NCI-H510A (cell line): ENCODE data around the gene CBLC.
A peak's percentile ranks its signal among the peaks of the same experiment; 100 is the strongest.

Experiments
- DNase-seq: peaks from one replicate; lab custom pipeline; 2025; lab: John Stamatoyannopoulos, UW

CBLC gene, protein sequence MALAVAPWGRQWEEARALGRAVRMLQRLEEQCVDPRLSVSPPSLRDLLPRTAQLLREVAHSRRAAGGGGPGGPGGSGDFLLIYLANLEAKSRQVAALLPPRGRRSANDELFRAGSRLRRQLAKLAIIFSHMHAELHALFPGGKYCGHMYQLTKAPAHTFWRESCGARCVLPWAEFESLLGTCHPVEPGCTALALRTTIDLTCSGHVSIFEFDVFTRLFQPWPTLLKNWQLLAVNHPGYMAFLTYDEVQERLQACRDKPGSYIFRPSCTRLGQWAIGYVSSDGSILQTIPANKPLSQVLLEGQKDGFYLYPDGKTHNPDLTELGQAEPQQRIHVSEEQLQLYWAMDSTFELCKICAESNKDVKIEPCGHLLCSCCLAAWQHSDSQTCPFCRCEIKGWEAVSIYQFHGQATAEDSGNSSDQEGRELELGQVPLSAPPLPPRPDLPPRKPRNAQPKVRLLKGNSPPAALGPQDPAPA

DNA sequence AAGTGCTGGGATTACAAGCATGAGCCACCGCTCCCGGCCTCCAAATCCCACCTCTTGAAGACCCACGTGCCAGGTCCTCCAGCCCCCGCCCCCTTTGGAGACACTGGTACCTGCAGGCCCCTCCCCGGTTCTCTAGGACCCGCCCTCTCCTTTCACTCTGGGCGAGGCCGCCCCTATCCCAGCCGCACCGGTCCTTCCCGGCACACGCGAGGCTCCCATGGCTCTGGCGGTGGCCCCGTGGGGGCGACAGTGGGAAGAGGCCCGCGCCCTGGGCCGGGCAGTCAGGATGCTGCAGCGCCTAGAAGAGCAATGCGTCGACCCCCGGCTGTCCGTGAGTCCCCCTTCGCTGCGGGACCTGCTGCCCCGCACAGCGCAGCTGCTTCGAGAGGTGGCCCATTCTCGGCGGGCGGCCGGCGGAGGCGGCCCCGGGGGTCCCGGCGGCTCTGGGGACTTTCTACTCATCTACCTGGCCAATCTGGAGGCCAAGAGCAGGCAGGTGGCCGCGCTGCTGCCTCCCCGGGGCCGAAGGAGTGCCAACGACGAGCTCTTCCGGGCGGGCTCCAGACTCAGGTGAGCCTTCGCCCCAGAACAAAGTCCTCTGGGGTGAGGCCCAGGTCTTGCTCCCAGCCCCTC is at the start of gene CBLC:
Gene CBLC (plus strand): TSS at position 176 of the 633 bp plus-strand sequence. CDS start 42 bp downstream, at position 218.
- DNase-seq, result peak; percentile 27

GRCh38 chr19:44728178-44728577 is 49.5 kb upstream of the CBLC start:
- no peak for DNase-seq

- no peak for DNase-seq
These were observed 48.1 kb upstream of the CBLC start for GRCh38 chr19:44729516-44730033.

DNA sequence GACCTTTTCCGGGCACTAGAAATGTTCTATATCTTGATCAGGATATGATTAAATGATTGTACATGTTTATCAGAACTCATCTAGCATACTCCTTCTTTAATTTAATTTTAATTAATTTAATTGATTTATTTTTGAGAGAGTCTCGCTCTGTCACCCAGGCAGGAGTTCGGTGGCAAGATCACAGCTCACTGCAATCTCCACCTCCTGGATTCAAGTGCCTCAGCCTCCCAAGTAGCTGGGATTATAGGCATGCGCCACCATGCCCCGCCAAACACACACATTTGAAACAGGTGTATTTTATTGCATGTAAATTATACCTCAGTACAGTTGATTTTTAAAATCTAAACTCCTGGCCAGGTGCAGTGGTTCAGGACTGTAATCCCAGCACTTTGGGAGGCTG is 46.6 kb upstream of the CBLC start:
- no peak for DNase-seq

- DNase-seq, result no peak
These were observed 46.1 kb upstream of the CBLC start for GRCh38 chr19:44731622-44732021.

DNA sequence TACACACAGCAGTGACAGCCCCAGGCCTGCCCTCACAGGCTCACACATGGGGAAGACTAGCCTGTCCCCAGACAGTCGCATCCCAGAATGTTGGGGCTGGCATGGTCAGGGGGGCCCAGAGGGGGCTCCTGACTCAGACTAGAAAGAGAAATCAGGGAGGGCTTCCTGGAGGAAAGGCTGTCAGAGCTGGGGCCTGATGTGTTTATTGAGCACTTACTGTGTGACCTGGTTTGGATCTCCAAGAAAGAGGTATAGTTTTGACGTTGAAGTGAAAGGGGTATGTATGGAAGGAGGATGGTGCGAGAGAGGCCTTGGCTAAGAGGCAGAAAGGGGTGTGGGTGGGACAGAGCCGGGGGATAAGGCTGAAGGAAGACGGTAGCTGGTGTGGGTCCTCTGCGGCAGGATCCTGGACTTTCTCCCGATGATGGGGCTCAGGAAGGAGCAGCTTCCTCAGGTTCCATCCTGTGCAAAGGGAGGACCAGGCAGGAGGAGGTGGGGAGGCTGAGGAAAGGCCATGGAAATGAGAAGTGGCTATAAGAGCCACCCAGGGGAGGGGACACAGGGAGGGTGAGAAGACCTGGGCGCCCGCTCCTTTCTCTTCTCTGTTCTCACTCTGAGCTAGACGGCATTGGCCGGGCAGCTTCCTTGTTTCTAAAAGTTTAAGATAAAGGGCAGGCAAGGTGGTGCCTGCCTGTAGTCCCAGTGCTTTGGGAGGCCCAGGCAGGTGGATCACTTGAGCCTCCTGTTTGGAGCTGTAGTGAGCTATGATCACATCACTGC is 45.3 kb upstream of the CBLC start:
- no peak for DNase-seq

GRCh38 chr19:44734357-44734756 is 43.3 kb upstream of the CBLC start:
- no peak for DNase-seq

DNA sequence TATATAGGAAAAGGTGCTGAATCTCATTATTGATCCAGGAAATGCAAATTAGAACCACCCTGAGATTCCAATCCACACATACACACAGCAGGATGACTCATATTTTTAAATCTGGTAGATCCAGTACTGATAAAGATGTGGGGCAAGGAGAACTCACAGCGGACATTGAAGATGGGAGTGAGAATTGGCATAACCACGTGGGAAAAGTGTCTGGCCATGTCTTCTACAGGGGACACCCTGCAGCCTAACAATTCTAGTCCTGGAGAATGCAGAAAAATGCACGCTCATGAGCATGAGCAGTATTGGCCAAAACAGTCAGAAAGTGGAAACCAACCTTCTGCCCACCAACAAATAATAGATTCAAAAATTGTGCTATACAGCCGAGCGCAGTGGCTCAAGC is 42.7 kb upstream of the CBLC start:
- DNase-seq, result no peak

DNA sequence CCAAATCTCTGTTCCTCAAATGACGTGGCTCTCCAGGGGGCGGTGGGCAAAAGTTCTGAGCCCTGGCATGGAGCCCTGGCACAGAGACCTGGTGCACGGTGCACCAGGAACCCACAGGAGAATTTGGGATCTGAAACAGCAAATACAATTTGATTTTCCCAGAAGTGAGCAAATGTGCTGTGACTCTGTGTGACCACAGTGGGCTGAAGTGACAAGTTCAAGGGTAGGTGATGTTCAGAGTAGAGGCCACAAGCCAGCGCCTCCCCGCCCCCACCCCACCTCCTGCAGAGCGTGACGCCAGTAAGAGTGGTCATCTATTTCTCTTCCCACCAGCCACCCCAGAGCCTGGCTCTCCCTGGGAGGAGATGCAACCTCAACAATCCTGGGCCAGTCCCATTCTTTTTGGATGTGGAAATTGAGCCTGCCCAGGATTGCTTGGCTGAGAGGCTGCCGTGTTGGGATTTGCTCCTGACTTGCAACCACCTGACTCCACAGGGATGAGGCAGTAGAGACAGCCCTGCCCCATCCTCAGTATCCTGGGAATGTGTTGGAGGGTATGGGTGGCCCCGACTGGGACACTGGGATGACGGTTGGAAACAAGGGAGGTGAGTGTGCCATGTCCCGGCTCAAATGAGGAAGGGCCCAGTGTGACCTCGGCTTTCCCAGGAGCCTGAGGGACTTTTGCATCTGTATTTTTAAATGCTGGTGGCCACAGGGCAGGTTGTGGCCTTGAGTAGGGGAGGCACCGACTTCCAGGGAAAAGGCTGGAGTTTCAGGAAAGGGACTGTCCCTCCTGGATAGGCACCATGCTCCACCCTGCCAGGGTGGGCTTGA is 40.2 kb upstream of the CBLC start:
- no peak for DNase-seq

DNA sequence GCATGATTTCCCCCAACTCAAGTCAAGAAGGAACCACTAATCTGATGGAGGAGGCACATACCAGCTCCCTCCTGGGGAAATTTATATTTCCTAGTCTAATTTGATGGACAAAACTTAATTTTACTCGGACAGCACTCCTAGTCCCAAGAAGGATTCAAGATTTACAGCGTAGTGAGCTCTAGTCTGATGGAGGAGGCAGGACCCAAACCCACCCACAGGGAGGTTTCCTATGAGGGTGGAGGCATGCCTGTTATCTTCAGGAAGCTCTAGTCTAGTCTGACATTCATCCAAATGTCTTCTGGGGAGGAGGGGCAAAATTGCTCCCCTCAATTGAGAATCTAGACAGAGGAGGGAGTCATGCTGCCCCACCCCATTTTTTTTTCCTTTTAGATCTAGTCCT is 39.6 kb upstream of the CBLC start:
- no peak for DNase-seq

GRCh38 chr19:44738603-44739558 is 38.8 kb upstream of the CBLC start:
- no peak for DNase-seq

GRCh38 chr19:44740351-44740824 is 37.3 kb upstream of the CBLC start:
- DNase-seq, result no peak

GRCh38 chr19:44741258-44741731 is 36.4 kb upstream of the CBLC start:
- no peak for DNase-seq

DNA sequence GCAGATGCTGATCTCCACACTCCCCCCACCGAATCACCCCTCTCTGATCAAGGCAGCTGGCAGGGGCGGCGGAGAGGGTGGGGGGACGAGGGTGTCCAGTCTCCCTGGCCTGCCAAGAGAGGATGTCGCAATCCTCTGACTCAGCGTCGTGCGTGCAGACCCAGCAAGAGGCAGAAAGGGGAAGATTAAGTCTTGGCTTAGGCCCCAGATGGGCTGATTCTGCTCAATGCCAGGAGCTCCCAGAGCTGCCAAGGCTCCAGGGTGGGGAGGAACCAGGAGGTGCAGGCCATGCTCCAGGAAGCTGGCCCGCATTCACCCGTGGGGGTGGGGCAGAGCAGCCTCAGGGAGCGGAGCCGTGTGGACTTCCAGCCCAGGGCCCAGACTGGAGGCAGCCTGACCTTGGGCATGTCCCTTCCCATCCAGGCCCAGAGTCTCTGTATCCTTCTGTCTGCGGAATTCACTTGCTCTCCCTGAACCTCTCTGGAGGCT is 35.8 kb upstream of the CBLC start:
- peak; percentile 42 for DNase-seq

- no peak for DNase-seq
These were observed 35.2 kb upstream of the CBLC start for GRCh38 chr19:44742330-44743061.

GRCh38 chr19:44744871-44745332 is 32.8 kb upstream of the CBLC start:
- no peak for DNase-seq

GRCh38 chr19:44745341-44745831 is 32.3 kb upstream of the CBLC start:
- DNase-seq, result peak; percentile 24

DNA sequence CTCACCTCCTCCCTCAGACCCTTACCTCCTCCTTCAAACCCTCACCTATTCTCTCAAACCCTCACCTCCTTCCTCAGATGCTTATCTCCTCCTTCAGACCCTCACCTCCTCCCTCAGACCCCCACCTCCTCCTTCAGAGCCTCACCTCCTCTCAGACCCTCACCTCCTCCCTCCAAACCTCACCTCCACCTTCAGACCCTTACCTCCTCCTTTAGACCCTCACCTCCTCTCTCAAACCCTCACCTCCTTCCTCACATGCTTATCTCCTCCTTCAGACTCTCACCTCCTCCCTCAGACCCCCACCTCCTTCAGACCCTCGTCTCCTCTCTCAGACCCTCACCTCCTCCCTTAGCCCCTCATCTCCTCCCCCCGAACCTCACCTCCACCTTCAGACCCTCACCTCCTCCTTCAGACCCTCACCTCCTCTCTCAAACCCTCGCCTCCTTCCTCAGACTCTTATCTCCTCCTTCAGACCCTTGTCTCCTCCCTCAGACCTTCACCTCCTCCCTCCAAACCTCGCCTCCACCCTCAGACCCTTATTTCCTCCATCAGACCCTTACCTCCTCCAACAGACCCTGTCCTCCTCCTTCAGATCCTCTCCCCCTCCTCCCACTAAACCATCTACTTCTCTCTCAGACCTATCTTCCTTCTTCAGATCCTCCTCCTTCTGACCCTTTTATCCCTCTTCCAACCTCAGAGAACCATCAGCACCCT is 31.6 kb upstream of the CBLC start:
- DNase-seq, result no peak
